Caco-2 (cell line): ENCODE data around the gene CRACR2A. TPM values are rescaled to one million over a fixed set of nuclear protein-coding genes. Genes with fewer than 3 reads are reported as not detected.

Experiments
- BruUV-seq: library from RNA; stranded (reverse); fragments of 400-500 nt; replicated peaks from 2 replicates; lab custom pipeline; 2021; lab: Mats Ljungman, UMichigan
- CTCF ChIA-PET: fragments of 300-600 bp; sonication (Branson Sonifier 250); formaldehyde crosslinking; loops from one replicate; lab custom pipeline; 2022; ENCODE audit warnings: antibody characterized with exemption; lab: Charles Lee
- POLR2A ChIA-PET: fragments of 300-600 bp; sonication (Branson Sonifier 250); formaldehyde crosslinking; loops from one replicate; lab custom pipeline; 2022; ENCODE audit warnings: antibody characterized with exemption; lab: Charles Lee
- DNase-seq, 2 experiments: peaks; one replicate each; pipeline versions ENCODE4 v3.0.0 to v3.0.0-alpha.2; 2020 to 2022
- H3K27me3 ChIP-seq: replicated peaks from 2 replicates; pipeline ENCODE4 v1.6.0; 2011; ENCODE audit warnings: low read length; ENCODE audit not compliant: control insufficient read depth, insufficient read depth
- H3K36me3 ChIP-seq: 2 replicates; pipeline ENCODE4 v1.5.1; 2011; ENCODE audit warnings: low read length; ENCODE audit not compliant: control insufficient read depth, insufficient read depth
- H3K4me1 ChIP-seq: fragments of 250-450 bp; sonication (Bioruptor Pico); 2 replicates; pipeline ENCODE4 v1.5.1; 2020; ENCODE audit warnings: mild to moderate bottlenecking
- H3K4me3 ChIP-seq: 2 replicates; pipeline ENCODE4 v1.5.1; 2011; ENCODE audit warnings: low read depth, mild to moderate bottlenecking, control low read depth, low read length
- H3K9me3 ChIP-seq: fragments of 250-450 bp; sonication (Bioruptor Pico); 2 replicates; pipeline ENCODE4 v1.5.1; 2020; ENCODE audit warnings: mild to moderate bottlenecking, moderate library complexity
- H3K27ac Mint-ChIP-seq: one replicate; pipeline ENCODE4 v1.8.0; 2022; ENCODE audit warnings: mixed read lengths; ENCODE audit not compliant: unreplicated experiment
- H3K27me3 Mint-ChIP-seq: one replicate; pipeline ENCODE4 v1.8.0; 2022; ENCODE audit warnings: mixed read lengths; ENCODE audit not compliant: insufficient read depth, unreplicated experiment
- H3K36me3 Mint-ChIP-seq: one replicate; pipeline ENCODE4 v1.8.0; 2022; ENCODE audit warnings: mild to moderate bottlenecking, mixed read lengths; ENCODE audit not compliant: insufficient read depth, unreplicated experiment
- H3K4me1 Mint-ChIP-seq: one replicate; pipeline ENCODE4 v1.8.0; 2022; ENCODE audit warnings: low read depth, mixed read lengths; ENCODE audit not compliant: unreplicated experiment
- H3K4me3 Mint-ChIP-seq: one replicate; pipeline ENCODE4 v1.8.0; 2022; ENCODE audit warnings: mild to moderate bottlenecking, moderate library complexity, mixed read lengths; ENCODE audit not compliant: unreplicated experiment
- H3K9me3 Mint-ChIP-seq: one replicate; pipeline ENCODE4 v1.8.0; 2022; ENCODE audit warnings: mixed read lengths; ENCODE audit not compliant: unreplicated experiment
- intact Hi-C: fragments of 100-400 bp; cut with micrococcal nuclease; formaldehyde crosslinking; loops from one replicate; pipeline ENCODE4 v1.10.0; 2022; ENCODE audit not compliant: unreplicated experiment
- total RNA-seq: library from RNA; stranded (reverse); gene quantifications from 2 replicates; pipeline ENCODE4 v1.2.3, GENCODE V29; 2022
- TF ChIP-seq, protein P1 (sequence below), 2 experiments: fragments of 200-600 bp in 1 of 2; IDR thresholded peaks; 1 replicate in 1 of 2; 2 replicates in 1 of 2; pipeline versions ENCODE4 v1.5.1 to v1.8.0; 2011 to 2022; ENCODE audit warnings: antibody characterized with exemption in 1 of 2, control low read depth in 1 of 2, inconsistent platforms in 1 of 2, low read depth in 1 of 2, low read length in 1 of 2, mild to moderate bottlenecking in 1 of 2, moderate library complexity in 1 of 2; ENCODE audit not compliant: insufficient read depth in 1 of 2, severe bottlenecking in 1 of 2, unreplicated experiment in 1 of 2

Gene CRACR2A
- total RNA-seq, 1 experiment from 2014 or later = 16.5 TPM

DNA sequence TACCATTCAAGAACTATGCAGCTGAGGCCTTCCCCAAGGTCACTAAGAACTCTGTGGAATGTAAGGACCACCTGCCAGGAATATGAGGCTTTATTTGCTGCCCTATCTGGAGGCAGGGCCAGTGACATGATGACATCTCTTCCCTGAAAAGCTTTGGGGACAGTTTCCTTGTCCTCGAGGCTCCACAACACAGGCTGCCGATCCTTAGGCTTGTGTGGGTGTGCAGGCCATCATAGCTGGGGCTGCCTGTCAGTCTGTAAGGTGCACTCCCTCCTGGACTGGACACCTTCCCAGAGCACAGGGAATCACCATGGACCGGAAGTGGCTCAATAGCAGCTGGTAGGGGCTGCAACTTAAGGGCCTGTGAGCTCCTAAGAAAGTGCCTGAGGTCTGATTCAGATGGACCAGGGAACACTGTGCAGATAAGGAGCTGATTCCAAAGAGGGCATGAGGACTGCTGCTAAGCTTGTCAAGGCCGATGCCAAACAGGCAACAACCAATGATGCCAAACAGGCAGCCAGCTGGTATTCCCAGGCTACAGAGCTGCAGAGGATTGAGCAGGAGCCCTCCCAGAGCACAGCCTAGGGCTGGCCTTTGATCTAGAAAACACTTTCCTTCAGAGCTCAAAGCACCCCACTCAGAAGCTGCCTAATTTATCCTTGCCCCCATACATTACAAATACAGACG is 84.3 kb downstream of the CRACR2A start:
- Mint-ChIP-seq H3K4me1 (no peaks in the 10 kb centered on the region), H3K36me3 (no peaks in the 10 kb centered on the region), H3K4me3 (no peak overlapping the region), H3K27me3 (no peaks in the 10 kb centered on the region), H3K27ac (no peak overlapping the region), H3K9me3 (no peaks in the 10 kb centered on the region)
- no peak for DNase-seq
- intact Hi-C loops = no loop called here
- no TSS peak for BruUV-seq
- no peaks in the 10 kb centered on the region for H3K4me1 ChIP-seq
- ChIA-PET CTCF (interaction anchor here (0.6 kb wide), 1 partner anchor 108 kb away, joined by 3 read pairs; no protein-coding TSS in a partner anchor), POLR2A (no interaction called here)
- no peak overlapping the region for H3K4me3 ChIP-seq
- no peaks in the 10 kb centered on the region for H3K9me3 ChIP-seq
- H3K27me3 ChIP-seq = no peaks in the 10 kb centered on the region; the same call in 1 of the 2 replicates
- no peaks in the 10 kb centered on the region for H3K36me3 ChIP-seq
- TF ChIP-seq, protein P1, sequence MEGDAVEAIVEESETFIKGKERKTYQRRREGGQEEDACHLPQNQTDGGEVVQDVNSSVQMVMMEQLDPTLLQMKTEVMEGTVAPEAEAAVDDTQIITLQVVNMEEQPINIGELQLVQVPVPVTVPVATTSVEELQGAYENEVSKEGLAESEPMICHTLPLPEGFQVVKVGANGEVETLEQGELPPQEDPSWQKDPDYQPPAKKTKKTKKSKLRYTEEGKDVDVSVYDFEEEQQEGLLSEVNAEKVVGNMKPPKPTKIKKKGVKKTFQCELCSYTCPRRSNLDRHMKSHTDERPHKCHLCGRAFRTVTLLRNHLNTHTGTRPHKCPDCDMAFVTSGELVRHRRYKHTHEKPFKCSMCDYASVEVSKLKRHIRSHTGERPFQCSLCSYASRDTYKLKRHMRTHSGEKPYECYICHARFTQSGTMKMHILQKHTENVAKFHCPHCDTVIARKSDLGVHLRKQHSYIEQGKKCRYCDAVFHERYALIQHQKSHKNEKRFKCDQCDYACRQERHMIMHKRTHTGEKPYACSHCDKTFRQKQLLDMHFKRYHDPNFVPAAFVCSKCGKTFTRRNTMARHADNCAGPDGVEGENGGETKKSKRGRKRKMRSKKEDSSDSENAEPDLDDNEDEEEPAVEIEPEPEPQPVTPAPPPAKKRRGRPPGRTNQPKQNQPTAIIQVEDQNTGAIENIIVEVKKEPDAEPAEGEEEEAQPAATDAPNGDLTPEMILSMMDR (IDR thresholded peaks at IDR 0.05; ENCODE audit: insufficient read depth in 1 of 2, low read depth in 1 of 2, low read length in 1 of 2, severe bottlenecking in 1 of 2, unreplicated experiment in 1 of 2) = no peak

- Histone ChIP-seq H3K9me3 (no peaks in the 10 kb centered on the region), H3K4me3 (no peak overlapping the region), H3K4me1 (no peaks in the 10 kb centered on the region), H3K36me3 (no peaks in the 10 kb centered on the region), H3K27me3 (no peaks in the 10 kb centered on the region; the same call in 1 of the 2 replicates)
- Mint-ChIP-seq H3K4me3 (no peak overlapping the region), H3K27me3 (no peaks in the 10 kb centered on the region), H3K4me1 (peaks cover 2% of the 10 kb centered on the region), H3K27ac (no peak overlapping the region), H3K9me3 (no peaks in the 10 kb centered on the region), H3K36me3 (no peaks in the 10 kb centered on the region)
- CTCF ChIA-PET = interaction anchor here (1.0 to 1.5 kb wide), 2 partner anchors 110 to 367 kb away, joined by 5 read pairs; no protein-coding TSS in a partner anchor
- BruUV-seq = no TSS peak
- no peak for DNase-seq
- intact Hi-C loops = no loop called here
- TF ChIP-seq, protein P1 (IDR thresholded peaks at IDR 0.05; ENCODE audit: insufficient read depth in 1 of 2, low read depth in 1 of 2, low read length in 1 of 2, severe bottlenecking in 1 of 2, unreplicated experiment in 1 of 2) = peak in 1 of 2 experiments; percentile 19
- POLR2A ChIA-PET = no interaction called here
Observed at GRCh38 chr12:3667485-3667884, 85.4 kb downstream of the CRACR2A start.

- Histone ChIP-seq H3K4me3 (no peak overlapping the region), H3K9me3 (no peaks in the 10 kb centered on the region), H3K36me3 (no peaks in the 10 kb centered on the region), H3K27me3 (no peaks in the 10 kb centered on the region; the same call in 1 of the 2 replicates), H3K4me1 (no peaks in the 10 kb centered on the region)
- Mint-ChIP-seq H3K4me3 (no peak overlapping the region), H3K36me3 (no peaks in the 10 kb centered on the region), H3K9me3 (no peaks in the 10 kb centered on the region), H3K4me1 (peaks cover 6% of the 10 kb centered on the region), H3K27me3 (no peaks in the 10 kb centered on the region), H3K27ac (no peak overlapping the region)
- DNase-seq = no peak
- no TSS peak for BruUV-seq
- TF ChIP-seq, protein P1 (IDR thresholded peaks at IDR 0.05; ENCODE audit: insufficient read depth in 1 of 2, low read depth in 1 of 2, low read length in 1 of 2, severe bottlenecking in 1 of 2, unreplicated experiment in 1 of 2) = no peak
- POLR2A ChIA-PET = no interaction called here
- intact Hi-C loops = no loop called here
- CTCF ChIA-PET = interaction anchor here (0.7 to 1.5 kb wide), 2 partner anchors 353 to 366 kb away, joined by 3 to 5 read pairs; no protein-coding TSS in a partner anchor
Observed at GRCh38 chr12:3666441-3666840, 86.5 kb downstream of the CRACR2A start.
